ENCODE results near the gene TSPO.
"Not testable (repeated sequence)": the region's sequence is repeated elsewhere in the genome, so short reads cannot be mapped to it uniquely, and the experiment has no call there.

The TSPO gene

GRCh38 chr22:43131773-43132501, 19.4 kb upstream of the TSPO start:
- DNase-seq: no peak

DNA sequence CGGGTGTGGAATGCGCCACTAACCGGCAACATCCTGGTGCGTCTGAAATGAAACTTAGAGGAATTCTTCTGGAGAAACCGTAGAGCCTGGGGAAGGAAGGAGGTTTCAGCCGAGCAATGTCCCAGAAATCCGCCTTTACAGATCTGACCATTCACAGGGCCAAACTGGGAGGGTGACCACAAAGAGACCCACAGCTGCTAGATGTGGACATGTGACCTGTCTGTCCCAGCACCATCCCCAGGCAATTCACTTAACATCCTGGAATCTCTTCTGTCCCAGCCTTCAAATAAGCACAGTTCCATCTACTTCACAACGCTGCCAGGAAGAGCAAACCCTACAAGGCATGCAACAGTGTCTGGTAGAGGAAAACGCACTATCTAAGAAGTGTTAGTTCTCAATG, 18.0 kb upstream of the TSPO start:
- no peak for DNase-seq

DNA sequence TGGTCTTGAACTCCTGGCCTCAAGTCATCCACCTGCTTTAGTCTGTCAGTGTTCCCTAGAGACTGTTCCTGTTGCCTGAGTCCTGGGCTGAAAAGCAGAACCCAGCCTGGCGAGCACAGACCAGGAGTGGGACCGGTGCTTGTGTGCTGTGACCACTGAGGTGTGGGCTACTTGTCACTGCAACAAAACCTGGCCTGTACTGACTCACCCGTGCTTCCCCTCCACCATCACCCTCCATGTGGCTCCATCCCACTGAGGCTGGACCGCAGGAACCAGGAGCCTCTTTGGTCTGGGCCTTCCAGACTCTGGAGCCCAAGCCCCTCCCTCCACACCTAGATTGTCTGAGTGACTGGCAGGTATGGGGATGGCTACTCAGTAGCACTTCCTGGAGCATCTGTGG, 16.8 kb upstream of the TSPO start:
- no peak for DNase-seq

- DNase-seq: no peak
These were observed 15.8 kb upstream of the TSPO start for GRCh38 chr22:43135565-43135964.

GRCh38 chr22:43136255-43136654, 15.1 kb upstream of the TSPO start:
- DNase-seq: peak; percentile 30

GRCh38 chr22:43136801-43137200, 14.6 kb upstream of the TSPO start:
- no peak for DNase-seq

GRCh38 chr22:43142880-43143562, 8.3 kb upstream of the TSPO start, which contains the start of gene MCAT:
Gene MCAT, minus strand, starts transcription at chr22:43143398. Its CDS starts 50 bp downstream, at chr22:43143348.
- DNase-seq: peak; percentile 73

GRCh38 chr22:43144949-43145348, 6.4 kb upstream of the TSPO start:
- DNase-seq: no peak

- DNase-seq: not testable (repeated sequence)
These were observed 6.0 kb upstream of the TSPO start for GRCh38 chr22:43145371-43145770.

- not testable (repeated sequence) for DNase-seq
These were observed 5.0 kb upstream of the TSPO start for GRCh38 chr22:43146332-43146731.

GRCh38 chr22:43147821-43148220, 3.5 kb upstream of the TSPO start:
- DNase-seq: no peak

DNA sequence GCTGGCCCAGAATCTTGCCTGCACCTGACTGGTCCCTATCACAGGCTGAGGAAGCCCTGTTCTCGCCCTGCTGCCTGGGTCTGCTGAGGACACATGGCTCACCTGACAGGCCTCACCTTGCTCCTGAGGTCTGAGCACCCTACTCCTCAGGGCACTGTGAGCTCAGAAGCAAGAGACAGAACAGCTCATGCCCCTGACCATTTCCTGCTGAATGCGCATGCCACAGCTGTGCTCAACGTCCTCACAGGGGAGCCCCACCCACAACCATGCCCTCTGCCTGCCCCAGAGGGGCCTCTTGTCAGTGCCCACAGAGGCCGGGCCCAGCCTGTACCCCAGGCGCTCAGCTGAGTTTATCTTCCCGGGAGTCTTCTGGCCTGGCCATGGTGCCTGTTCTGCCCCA, 2.8 kb upstream of the TSPO start:
- no peak for DNase-seq

DNA sequence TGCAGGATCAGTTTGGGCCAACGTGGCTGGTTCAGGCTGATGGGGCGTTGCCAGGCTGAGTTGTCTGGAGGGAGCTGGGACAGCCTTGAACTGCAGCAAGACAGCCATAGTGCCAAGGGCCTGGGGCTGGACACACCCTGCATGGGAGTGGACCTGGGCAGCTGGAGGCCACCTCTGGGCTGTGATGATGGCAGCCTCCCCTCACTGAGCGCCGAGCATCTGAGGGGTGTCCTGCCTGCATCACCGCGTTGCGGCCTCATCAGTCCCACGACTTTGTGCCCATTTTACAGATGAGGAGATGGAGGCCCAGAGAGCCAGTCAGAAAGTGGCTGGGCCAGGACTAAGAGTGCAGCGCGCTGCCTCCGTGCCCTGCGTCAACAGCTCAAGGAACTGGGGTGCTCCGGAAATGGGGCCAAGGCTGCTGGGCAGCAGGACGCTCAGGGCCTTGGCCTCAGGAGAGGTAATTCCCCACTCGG, 590 bp upstream of the TSPO start:
- DNase-seq: no peak

DNA sequence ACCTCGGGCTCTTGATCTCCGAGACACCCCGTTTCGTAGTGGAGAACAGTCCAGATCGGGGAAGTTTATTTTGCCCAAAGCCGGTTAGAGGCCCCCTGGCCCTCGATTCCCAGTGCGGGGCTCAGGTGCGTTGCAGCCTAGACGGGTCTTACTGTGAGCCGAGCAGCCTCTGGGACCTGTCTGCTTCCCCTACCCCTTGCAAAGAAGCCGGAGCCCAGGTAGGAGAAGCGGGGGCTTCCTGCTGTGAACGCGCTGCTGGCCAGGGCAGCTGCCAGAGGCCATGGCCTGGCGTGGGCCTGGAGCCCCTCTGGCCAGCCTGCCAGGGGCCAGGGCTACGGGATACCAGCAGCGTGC, 621 bp downstream of the TSPO start:
- DNase-seq: no peak

DNA sequence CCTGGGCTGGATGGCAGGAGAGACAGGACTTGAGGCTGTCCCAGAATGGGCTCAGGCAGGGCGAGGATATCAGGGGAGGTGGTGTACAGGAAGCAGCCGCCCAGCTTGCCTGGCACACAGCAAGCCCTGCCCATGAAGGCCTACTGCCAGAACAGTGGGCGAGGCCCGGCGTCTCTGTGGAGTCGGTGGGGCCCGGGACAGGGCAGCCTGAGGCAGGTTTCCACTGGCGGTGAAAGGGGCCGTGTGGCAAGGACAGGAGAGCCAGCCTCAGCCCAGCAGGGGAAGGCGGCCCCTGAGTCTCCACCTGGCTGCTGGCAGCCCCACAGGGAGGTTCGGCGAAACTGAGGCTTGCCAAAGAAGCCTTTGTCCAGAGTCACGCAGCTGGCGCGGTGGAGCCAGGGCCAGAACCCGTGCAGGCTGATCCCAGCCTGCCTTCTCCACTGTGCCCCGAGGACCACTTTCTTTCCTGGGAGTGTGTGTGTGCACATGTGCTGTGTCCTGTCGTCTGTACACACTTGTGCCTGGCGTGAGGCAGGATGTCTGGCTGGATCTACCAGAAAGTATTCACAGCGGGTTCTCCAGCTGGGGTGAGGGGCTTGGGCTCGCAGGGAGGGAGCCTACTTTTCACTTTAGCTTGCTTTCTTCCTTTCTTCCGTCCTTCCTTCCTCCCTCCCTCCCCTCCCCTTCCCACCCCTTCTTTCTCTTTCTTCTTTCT, 1.2 kb downstream of the TSPO start:
- peak; percentile 38 for DNase-seq

DNA sequence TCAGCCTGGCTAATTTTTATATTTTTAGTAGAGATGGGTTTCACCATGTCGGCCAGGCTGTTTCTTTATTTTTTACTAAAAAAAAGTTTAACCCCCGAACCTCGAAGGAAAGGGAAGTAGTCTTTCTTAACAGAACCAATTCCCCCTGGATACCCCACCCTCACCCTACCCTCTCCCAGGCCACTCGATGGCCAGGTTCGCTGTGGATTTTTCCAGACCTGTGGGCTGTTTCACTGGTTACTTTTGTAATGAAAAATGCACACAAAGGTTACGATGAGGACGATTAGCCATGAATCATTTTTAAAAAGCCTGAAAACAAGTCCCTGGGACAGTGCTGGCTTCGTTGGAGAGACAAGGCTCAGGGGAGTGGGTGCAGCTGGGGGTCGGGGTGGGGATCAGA, 2.5 kb downstream of the TSPO start:
- no peak for DNase-seq

GRCh38 chr22:43154887-43155536, 3.7 kb downstream of the TSPO start:
- DNase-seq: no peak

GRCh38 chr22:43155789-43156188, 4.4 kb downstream of the TSPO start:
- no peak for DNase-seq

DNA sequence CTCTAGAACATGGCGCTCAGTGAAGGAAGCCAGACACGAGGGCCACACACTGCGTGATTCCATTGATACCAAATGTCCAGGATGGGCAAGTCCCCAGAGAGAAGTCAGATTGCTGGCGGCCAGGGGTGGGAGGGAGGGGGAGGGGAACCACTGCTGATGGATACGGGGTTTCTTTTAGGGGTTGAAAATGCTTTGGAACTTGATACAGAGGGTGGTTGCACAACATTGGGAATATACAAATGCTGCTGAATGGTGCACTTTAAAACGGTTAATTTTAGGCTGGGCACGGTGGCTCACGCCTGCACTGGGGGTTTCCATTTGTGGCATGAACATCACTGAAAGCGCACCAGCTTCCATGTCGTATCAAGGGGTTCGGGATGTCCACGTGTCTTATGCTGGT, 5.1 kb downstream of the TSPO start:
- DNase-seq: no peak

- DNase-seq: no peak
These were observed 6.7 kb downstream of the TSPO start for GRCh38 chr22:43157874-43158546.

DNA sequence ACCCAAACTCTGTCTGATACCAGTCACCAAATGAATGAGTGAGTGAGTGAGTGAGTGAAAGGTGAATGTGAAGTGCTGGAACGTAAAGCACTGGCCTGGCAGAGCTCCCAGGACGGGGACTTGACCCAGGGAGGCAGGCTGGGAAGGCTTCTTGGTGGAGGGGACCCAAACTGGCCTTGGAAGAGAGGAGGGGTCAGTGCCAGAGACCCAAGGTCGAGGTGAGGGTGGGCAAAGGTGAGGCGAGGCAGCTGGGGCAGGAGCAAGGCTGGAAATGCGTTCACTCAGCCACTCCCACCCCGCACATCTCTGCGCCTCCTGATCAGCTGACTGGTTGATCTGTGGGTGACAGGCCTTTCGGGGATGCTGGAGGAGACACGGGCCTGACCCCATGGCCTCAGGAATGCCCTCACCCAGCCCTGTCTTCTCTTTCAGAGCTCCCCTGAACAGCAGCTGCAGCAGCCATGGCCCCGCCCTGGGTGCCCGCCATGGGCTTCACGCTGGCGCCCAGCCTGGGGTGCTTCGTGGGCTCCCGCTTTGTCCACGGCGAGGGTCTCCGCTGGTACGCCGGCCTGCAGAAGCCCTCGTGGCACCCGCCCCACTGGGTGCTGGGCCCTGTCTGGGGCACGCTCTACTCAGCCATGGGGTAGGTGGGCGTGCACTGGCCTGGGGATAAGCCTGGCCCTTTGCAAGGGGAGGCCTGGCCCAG, 7.6 kb downstream of the TSPO start:
- no peak for DNase-seq
